Stimulated activated CD8-positive, alpha-beta memory T cell treated with anti-CD3 and anti-CD28 coated beads, Interleukin-12 subunit alpha, Interleukin-12 subunit beta, amount 100 ng/mL, for 4 hours (primary cell): ENCODE measurements around the gene ARPIN.
A peak's percentile ranks its signal among the peaks of the same experiment; 100 is the strongest.
"Not testable (repeated sequence)": the region's sequence is repeated elsewhere in the genome, so short reads cannot be mapped to it uniquely, and the experiment has no call there.

Experiments used
- DNase-seq: peaks from one replicate; pipeline ENCODE4 v3.0.0-alpha.2; 2020; ENCODE audit warnings: low read depth

Gene ARPIN

DNA sequence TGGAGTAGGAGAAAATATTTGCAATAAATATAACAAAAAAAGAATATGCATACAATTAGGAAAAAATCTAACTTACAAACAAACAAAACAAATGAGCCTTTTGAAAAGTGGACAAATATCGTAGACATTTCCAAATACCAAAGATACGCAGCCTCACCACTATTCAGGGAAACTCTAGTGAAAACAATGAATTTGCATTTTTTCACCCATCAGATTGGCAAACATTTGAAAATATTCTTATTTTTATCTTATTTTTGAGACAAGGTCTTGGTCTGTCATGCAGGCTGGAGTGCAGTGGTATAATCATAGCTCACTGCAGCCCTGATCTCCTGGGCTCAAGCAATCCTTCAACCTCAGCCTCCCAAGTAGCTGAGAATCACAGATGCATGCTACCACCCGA, 34.4 kb downstream of the ARPIN start:
- DNase-seq: no peak

GRCh38 chr15:89877083-89877425, 35.7 kb downstream of the ARPIN start:
- no peak for DNase-seq

- DNase-seq: no peak
Observed at GRCh38 chr15:89876396-89877082, 36.2 kb downstream of the ARPIN start.

GRCh38 chr15:89875741-89876140, 37.0 kb downstream of the ARPIN start:
- DNase-seq: no peak

GRCh38 chr15:89874926-89875564, 37.7 kb downstream of the ARPIN start:
- peak; percentile 66 for DNase-seq

DNA sequence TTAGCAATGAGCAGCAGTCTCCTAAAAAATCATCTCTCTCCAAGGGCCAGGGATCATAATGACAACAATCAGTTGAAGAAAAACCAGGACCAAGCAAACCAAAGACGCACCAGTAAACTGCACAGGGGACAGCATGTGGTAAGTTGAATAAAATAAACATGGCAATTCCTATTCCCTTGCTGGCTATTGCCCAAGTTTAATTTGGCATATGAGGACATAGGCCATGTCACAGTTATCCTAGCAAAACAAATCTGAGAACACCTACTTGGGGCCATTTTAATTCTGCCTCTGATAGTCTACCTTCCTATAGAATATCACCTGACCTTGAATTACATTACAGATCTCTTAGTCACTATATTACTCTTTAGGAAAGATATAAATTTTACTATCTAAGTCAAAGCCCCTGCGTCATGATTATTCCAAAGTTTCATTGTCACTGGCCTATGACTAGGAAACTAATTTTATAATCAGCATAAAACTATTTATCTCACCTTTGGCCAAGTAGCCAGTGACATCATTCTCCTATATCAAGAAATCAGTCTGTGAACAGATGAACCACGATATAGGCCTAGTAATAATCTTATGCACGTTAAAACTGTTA, 42.0 kb downstream of the ARPIN start:
- DNase-seq: no peak

DNA sequence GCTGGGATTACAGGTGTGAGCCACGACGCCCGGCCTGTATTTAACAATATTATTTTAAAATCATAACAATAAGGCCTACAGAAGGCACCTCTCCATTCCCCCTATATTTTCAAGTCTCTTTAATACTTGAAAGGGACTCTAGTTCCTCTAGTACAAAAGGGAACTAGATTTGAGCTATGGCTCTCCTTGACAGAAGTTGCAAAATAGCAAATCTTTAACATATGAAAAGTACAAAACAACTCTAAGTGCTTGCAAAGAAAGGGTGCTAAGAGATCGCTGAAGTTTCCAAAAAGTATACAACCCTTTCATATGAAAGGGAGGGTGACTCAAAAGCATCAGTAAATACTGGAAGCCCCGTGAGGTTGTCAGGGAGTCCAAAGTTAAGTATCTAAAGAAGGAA, 42.7 kb downstream of the ARPIN start:
- no peak for DNase-seq

DNA sequence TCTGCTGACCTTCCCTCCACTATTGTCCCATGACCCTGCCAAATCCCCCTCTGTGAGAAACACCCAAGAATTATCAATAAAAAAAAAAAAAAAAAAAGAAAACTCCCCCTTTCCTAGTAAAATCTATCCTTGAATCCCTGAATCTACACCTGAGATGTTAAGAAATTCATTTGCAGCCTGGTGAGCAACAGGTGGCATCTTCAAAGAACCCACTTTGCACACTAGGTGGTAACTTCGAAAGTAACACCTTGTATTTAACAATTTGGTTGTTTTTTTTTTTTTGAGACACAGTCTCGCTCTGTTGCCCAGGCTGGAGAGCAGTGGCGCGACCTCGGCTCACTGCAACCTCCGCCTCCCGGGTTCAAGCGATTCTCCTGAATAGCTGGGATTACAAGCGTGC, 43.3 kb downstream of the ARPIN start:
- not testable (repeated sequence) for DNase-seq

DNA sequence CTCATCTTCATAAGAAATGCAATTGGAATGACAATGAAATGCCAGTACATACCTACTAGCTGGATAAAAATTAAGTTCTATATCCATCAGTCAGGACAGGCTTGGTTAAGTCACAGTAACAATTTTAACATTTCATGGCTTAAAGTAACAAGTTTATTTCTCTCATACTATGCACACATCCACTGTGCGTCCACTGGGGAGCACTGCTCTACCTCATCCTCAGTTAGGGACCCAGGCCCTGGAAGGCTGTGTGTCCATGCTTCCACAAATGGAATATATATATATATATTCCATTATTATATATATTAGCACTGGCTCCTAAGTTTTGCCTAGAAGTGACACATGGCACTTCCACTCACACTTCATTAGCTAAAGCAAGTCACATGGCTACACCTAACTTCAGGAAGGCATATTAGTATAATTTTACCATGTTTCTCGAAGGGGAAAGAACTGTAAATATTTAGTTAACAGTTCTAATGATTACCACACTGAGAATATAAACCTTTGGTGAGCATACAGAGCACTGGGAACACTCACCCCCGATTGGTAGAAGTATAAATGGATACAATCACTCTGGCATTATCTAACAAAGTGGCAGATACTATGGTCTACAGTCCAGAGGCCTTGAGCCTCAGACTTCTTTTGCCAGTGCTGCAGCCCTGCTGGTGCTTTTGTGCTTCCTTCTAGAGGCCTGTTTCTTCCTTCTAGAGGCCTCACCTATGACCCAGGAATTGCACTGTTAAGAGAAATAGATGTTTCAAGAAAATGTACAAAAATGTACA, 47.6 kb downstream of the ARPIN start:
- no peak for DNase-seq

- no peak for DNase-seq
Observed at GRCh38 chr15:89863918-89864317, 48.8 kb downstream of the ARPIN start.

DNA sequence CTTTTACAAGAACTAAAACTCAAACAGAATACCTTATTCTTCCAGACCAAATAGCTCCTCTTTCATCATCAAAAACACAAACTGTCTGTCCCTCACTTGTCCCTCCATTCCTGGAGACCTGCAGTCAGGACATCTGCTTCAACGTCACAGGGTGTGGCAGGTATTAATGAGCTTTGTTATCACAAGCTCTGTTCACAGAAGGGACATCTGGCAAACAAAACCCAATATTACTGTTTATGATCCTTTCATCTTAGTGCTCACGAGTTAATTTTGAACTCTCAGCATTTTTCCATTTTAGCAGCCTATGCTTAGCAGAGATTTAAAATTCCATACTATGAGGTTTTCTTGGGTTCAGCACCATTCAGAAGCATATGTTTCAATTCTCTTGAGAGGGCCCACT, 51.9 kb downstream of the ARPIN start:
- no peak for DNase-seq

GRCh38 chr15:89860431-89860830, 52.3 kb downstream of the ARPIN start:
- no peak for DNase-seq

GRCh38 chr15:89858661-89859458, 53.9 kb downstream of the ARPIN start:
- no peak for DNase-seq

- DNase-seq: no peak
Observed at GRCh38 chr15:89857673-89858072, 55.1 kb downstream of the ARPIN start.

- DNase-seq: no peak
Observed at GRCh38 chr15:89855948-89856347, 56.8 kb downstream of the ARPIN start.

GRCh38 chr15:89854863-89855262, 57.9 kb downstream of the ARPIN start:
- not testable (repeated sequence) for DNase-seq

DNA sequence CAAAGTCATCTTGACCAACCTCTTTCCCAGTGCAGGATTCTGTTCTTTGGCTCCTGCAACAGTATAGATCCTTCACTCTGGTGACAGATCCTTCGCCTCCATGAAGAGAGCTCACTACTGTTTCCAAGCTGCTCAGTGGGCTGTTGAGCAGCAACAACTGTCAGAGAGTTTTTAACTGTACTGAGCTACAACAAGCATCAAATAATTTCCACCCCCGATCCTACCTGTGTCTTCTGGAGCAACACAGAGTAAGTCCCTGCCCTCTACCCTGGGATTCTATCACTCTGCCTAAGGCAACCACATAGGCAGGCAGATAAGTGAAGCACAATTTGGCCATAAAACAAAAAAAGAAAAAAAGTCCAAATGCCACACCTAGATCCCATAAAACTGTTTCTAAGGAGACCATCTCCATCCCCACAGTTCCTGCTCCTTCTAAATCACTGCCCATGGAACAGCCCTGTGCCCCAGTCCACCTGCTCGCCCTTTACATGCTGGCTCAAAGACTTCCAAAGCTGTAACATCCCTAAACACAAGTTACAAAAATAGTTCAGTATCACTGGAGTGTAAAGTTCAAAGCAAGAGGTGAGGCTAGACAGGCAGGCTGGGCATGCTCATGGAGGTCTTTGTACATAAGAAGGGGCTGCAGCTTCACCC, 60.3 kb downstream of the ARPIN start:
- no peak for DNase-seq

GRCh38 chr15:89851673-89852341, 60.9 kb downstream of the ARPIN start:
- no peak for DNase-seq

DNA sequence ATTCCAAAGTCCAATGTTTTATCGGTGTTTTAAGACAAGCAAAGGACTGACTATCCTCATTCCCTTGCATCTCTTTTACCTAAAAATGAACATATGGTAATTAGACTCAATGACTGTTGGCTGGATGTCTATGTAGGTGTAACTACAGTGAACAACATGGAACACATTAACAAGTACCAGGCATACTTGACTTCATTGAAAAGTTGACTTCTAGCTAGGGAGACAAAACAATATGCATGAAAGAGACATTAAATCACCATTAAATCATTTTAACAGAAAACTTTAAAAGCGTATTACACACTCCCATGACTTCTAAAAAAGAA, 63.8 kb downstream of the ARPIN start:
- no peak for DNase-seq

GRCh38 chr15:89847101-89847500, 65.7 kb downstream of the ARPIN start:
- no peak for DNase-seq

GRCh38 chr15:89845305-89845893, 67.4 kb downstream of the ARPIN start:
- DNase-seq: no peak
